DND-41 (cell line): Measurements from ENCODE around the gene ADCY1.

Source experiments
- CTCF ChIP-seq: IDR thresholded peaks from 2 replicates; pipeline ENCODE4 v1.5.1; 2012; ENCODE audit warnings: borderline replicate concordance, low read length, moderate library complexity, mild to moderate bottlenecking; ENCODE audit not compliant: poor library complexity, severe bottlenecking; ENCODE audit errors: extremely low read depth
- EZH2 ChIP-seq: IDR thresholded peaks from 3 replicates; pipeline ENCODE4 v1.6.1; 2012; ENCODE audit warnings: borderline replicate concordance, low read depth, mild to moderate bottlenecking, moderate library complexity, low read length, inconsistent platforms; ENCODE audit not compliant: severe bottlenecking

- TF ChIP-seq CTCF (no peak), EZH2 (no peak)
These were observed 62.6 kb downstream of the ADCY1 start for GRCh38 chr7:45636733-45637132.
